AG08396 (cell line): ENCODE data around the gene BORCS8.
A peak's percentile ranks its signal among the peaks of the same experiment; 100 is the strongest.

Source experiments
- DNase-seq: peaks from one replicate; pipeline ENCODE4 v3.0.0; 2012; ENCODE audit warnings: low spot score, mixed read lengths

Gene BORCS8

GRCh38 chr19:19213426-19214158 is 21.6 kb upstream of the BORCS8 start:
- no peak for DNase-seq

GRCh38 chr19:19212916-19213315 is 21.0 kb upstream of the BORCS8 start:
- no peak for DNase-seq

GRCh38 chr19:19211499-19212420 is 19.8 kb upstream of the BORCS8 start, which contains the start of gene NCAN:
Gene NCAN, plus strand, starts transcription at chr19:19211958. Its CDS starts 4,996 bp downstream, at chr19:19216954.
- DNase-seq, result no peak

GRCh38 chr19:19209372-19209771 is 17.4 kb upstream of the BORCS8 start:
- DNase-seq, result no peak

GRCh38 chr19:19207637-19208572 is 16.0 kb upstream of the BORCS8 start:
- DNase-seq, result no peak

- DNase-seq, result no peak
These were observed 15.0 kb upstream of the BORCS8 start for GRCh38 chr19:19206938-19207337.

- no peak for DNase-seq
These were observed 13.8 kb upstream of the BORCS8 start for GRCh38 chr19:19205416-19206410.

- no peak for DNase-seq
These were observed 12.2 kb upstream of the BORCS8 start for GRCh38 chr19:19204181-19204580.

- peak; percentile 99 for DNase-seq
These were observed 11.3 kb upstream of the BORCS8 start, which contains the start of gene NR2C2AP for GRCh38 chr19:19203012-19203856. Gene NR2C2AP, minus strand, starts transcription at chr19:19203414. Its CDS starts 354 bp downstream, at chr19:19203060.

- DNase-seq, result no peak
These were observed 10.7 kb upstream of the BORCS8 start for GRCh38 chr19:19202707-19203011.

- no peak for DNase-seq
These were observed 10.0 kb upstream of the BORCS8 start for GRCh38 chr19:19201697-19202630.

GRCh38 chr19:19193926-19194325 is 2.0 kb upstream of the BORCS8 start:
- no peak for DNase-seq

- no peak for DNase-seq
These were observed 1.0 kb upstream of the BORCS8 start for GRCh38 chr19:19192910-19193423.

- DNase-seq, result no peak
These were observed 229 bp downstream of the BORCS8 start for GRCh38 chr19:19191768-19192077.

- no peak for DNase-seq
These were observed 5.2 kb downstream of the BORCS8 start for GRCh38 chr19:19186742-19187141.

- DNase-seq, result no peak
These were observed 5.9 kb downstream of the BORCS8 start for GRCh38 chr19:19185853-19186740.

GRCh38 chr19:19181488-19181998 is 10.4 kb downstream of the BORCS8 start:
- no peak for DNase-seq
